Thyroid gland (tissue), 4 donors: Measurements from ENCODE around the gene HSD17B4.

ENCODE experiments used
- CTCF ChIP-seq, 6 experiments: fragments of 200-600 bp in 3 of 6; fragments of 450-650 bp in 3 of 6; sonication (generic) in 3 of 6; IDR thresholded peaks; one replicate each; pipeline ENCODE4 v1.5.1; 2016 to 2019; ENCODE audit warnings: antibody characterized with exemption in 6 of 6, mild to moderate bottlenecking in 2 of 6, inconsistent platforms in 1 of 6, moderate library complexity in 1 of 6
- POLR2A ChIP-seq, 2 donors: fragments of 450-650 bp; IDR thresholded peaks; one replicate each; pipeline ENCODE4 v1.6.1; 2017; ENCODE audit warnings: antibody characterized with exemption in 2 of 2, mild to moderate bottlenecking in 2 of 2, moderate library complexity in 1 of 2

DNA sequence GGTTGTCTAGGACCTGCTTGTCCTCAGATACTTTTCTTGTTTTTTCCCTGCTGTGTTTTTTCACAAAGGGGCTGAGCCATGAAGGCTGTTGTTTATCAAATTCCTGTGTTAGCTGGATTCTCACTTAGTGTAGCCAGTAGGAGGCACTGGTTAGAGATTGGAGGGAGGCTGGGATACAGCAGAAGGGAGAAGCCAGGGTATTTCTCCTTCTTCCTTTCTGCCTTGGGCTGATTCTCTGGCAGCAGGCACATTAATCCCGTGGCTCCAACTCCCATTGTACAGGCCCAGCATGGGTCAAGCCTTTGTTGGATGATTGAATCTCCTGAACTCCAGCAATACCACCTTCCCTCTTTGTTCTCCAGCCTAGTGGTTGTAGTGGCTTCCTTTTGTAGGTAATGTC, 130.7 kb downstream of the HSD17B4 start:
- TF ChIP-seq POLR2A (IDR thresholded peaks at IDR 0.05) = no peak
- no peak for TF ChIP-seq CTCF (IDR thresholded peaks at IDR 0.05)
